Activated CD8-positive, alpha-beta T cell treated with anti-CD3 and anti-CD28 coated beads for 36 hours (primary cell): ENCODE measurements around the gene PTPN12. TPM values are rescaled to one million over a fixed set of nuclear protein-coding genes. Genes with fewer than 3 reads are reported as not detected.
"Not testable (repeated sequence)": the region's sequence is repeated elsewhere in the genome, so short reads cannot be mapped to it uniquely, and the experiment has no call there.

Experiments
- ATAC-seq: fragments of 200-7000 bp; cut with Tn5 transposase; one replicate; pipeline ENCODE4 v1.10.0; 2021; ENCODE audit warnings: mild to moderate bottlenecking, moderate library complexity
- CTCF ChIA-PET: fragments of 350-600 bp; sonication (Branson Sonifier 250); formaldehyde crosslinking; loops from one replicate; lab custom pipeline; 2021; ENCODE audit warnings: antibody characterized with exemption; lab: Charles Lee
- POLR2A ChIA-PET: fragments of 350-600 bp; sonication (Branson Sonifier 250); formaldehyde crosslinking; loops from one replicate; lab custom pipeline; 2021; ENCODE audit warnings: antibody characterized with exemption; lab: Charles Lee
- DNase-seq: peaks from one replicate; pipeline ENCODE4 v3.0.0-alpha.2; 2020
- H3K27ac Mint-ChIP-seq: one replicate; pipeline ENCODE4 v1.8.0; 2021; ENCODE audit warnings: mild to moderate bottlenecking, mixed read lengths
- H3K27me3 Mint-ChIP-seq: one replicate; pipeline ENCODE4 v1.8.0; 2021; ENCODE audit warnings: mixed read lengths
- H3K36me3 Mint-ChIP-seq: one replicate; pipeline ENCODE4 v1.8.0; 2021; ENCODE audit warnings: low read depth, mixed read lengths
- H3K4me1 Mint-ChIP-seq: one replicate; pipeline ENCODE4 v1.8.0; 2021; ENCODE audit warnings: low read depth, mixed read lengths
- H3K4me3 Mint-ChIP-seq: one replicate; pipeline ENCODE4 v1.8.0; 2021; ENCODE audit warnings: mild to moderate bottlenecking, moderate library complexity, mixed read lengths
- H3K9me3 Mint-ChIP-seq: one replicate; pipeline ENCODE4 v1.8.0; 2021; ENCODE audit warnings: mixed read lengths
- intact Hi-C: fragments of 100-400 bp; cut with micrococcal nuclease; formaldehyde crosslinking; loops from one replicate; pipeline ENCODE4 v1.10.0; 2022
- total RNA-seq, 2 experiments: library from RNA; stranded (reverse); gene quantifications; one replicate each; pipeline ENCODE4 v1.2.3, GENCODE V29; 2021
- TF ChIP-seq, protein P1 (sequence below): fragments of 200-600 bp; IDR thresholded peaks from one replicate; pipeline ENCODE4 v1.8.0; 2022; ENCODE audit warnings: antibody characterized with exemption, mild to moderate bottlenecking

The PTPN12 gene
- total RNA-seq, 2 experiments from 2014 or later, result 8.1 to 10.0 TPM

DNA sequence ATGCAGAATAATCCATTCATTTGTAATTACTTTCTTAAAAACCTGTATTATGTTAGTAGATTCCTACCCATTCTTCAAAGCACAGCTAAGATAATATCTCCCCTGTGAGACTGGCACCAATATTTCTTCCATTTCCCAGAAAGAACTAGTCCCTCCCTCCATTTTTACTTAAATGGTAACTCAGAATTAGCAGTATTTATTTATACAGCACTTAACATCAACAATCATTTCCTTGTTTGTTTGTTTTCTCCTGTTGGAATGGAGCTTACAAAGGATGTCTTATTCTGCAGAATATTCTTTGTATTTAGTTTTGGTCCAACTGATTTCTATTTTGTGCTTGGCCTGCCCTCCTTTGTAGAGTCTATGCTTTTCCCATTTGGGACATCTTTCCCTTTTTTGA, 32.1 kb upstream of the PTPN12 start:
- TF ChIP-seq, protein P1, sequence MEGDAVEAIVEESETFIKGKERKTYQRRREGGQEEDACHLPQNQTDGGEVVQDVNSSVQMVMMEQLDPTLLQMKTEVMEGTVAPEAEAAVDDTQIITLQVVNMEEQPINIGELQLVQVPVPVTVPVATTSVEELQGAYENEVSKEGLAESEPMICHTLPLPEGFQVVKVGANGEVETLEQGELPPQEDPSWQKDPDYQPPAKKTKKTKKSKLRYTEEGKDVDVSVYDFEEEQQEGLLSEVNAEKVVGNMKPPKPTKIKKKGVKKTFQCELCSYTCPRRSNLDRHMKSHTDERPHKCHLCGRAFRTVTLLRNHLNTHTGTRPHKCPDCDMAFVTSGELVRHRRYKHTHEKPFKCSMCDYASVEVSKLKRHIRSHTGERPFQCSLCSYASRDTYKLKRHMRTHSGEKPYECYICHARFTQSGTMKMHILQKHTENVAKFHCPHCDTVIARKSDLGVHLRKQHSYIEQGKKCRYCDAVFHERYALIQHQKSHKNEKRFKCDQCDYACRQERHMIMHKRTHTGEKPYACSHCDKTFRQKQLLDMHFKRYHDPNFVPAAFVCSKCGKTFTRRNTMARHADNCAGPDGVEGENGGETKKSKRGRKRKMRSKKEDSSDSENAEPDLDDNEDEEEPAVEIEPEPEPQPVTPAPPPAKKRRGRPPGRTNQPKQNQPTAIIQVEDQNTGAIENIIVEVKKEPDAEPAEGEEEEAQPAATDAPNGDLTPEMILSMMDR, result no peak
- DNase-seq (no peak), ATAC-seq (no peak)
- ChIA-PET POLR2A (no interaction called here), CTCF (no interaction called here)
- Mint-ChIP-seq H3K36me3 (no peaks in the 10 kb centered on the region), H3K27me3 (no peaks in the 10 kb centered on the region), H3K27ac (no peak overlapping the region), H3K9me3 (no peaks in the 10 kb centered on the region), H3K4me1 (no peaks in the 10 kb centered on the region), H3K4me3 (no peak overlapping the region)
- intact Hi-C loops, result no loop called here

GRCh38 chr7:77506899-77507298, 30.2 kb upstream of the PTPN12 start:
- H3K4me1 Mint-ChIP-seq, result no peaks in the 10 kb centered on the region
- no peaks in the 10 kb centered on the region for H3K9me3 Mint-ChIP-seq
- H3K27me3 Mint-ChIP-seq, result peaks cover under 1% of the 10 kb centered on the region
- ATAC-seq (no peak), DNase-seq (no peak)
- TF ChIP-seq, protein P1, result no peak
- H3K27ac Mint-ChIP-seq, result no peak overlapping the region
- CTCF ChIA-PET, result no interaction called here
- H3K4me3 Mint-ChIP-seq, result no peak overlapping the region
- POLR2A ChIA-PET, result no interaction called here
- intact Hi-C loops, result no loop called here
- H3K36me3 Mint-ChIP-seq, result no peaks in the 10 kb centered on the region

GRCh38 chr7:77513002-77513670, 24.0 kb upstream of the PTPN12 start:
- H3K36me3 Mint-ChIP-seq, H3K9me3 Mint-ChIP-seq, POLR2A ChIA-PET, CTCF ChIA-PET, H3K27me3 Mint-ChIP-seq, H3K4me1 Mint-ChIP-seq, ATAC-seq, H3K27ac Mint-ChIP-seq, H3K4me3 Mint-ChIP-seq, intact Hi-C loops, DNase-seq: not testable (repeated sequence)

GRCh38 chr7:77516085-77516484, 21.0 kb upstream of the PTPN12 start:
- CTCF ChIA-PET, result interaction anchor here (1.3 kb wide), 1 partner anchor 244 kb away, joined by 3 read pairs; no protein-coding TSS in a partner anchor
- TF ChIP-seq, protein P1, result no peak

GRCh38 chr7:77520261-77520660, 16.8 kb upstream of the PTPN12 start:
- ChIA-PET POLR2A (no interaction called here), CTCF (interaction anchor here (0.5 kb wide), 1 partner anchor 153 kb away, joined by 3 read pairs; no protein-coding TSS in a partner anchor)
- ATAC-seq, result no peak
- TF ChIP-seq, protein P1, result no peak
- intact Hi-C loops, result no loop called here
- Mint-ChIP-seq H3K9me3 (no peaks in the 10 kb centered on the region), H3K36me3 (no peaks in the 10 kb centered on the region), H3K4me1 (no peaks in the 10 kb centered on the region), H3K27me3 (peaks cover 1% of the 10 kb centered on the region), H3K27ac (no peak overlapping the region), H3K4me3 (no peak overlapping the region)
- DNase-seq, result no peak

More at GRCh38 chr7:77516085-77516484, 21.0 kb upstream of the PTPN12 start:
- no peak for ATAC-seq
- no peak for DNase-seq
- Mint-ChIP-seq H3K9me3 (no peaks in the 10 kb centered on the region), H3K27ac (no peak overlapping the region), H3K27me3 (peaks cover 1% of the 10 kb centered on the region), H3K4me1 (no peaks in the 10 kb centered on the region), H3K4me3 (no peak overlapping the region), H3K36me3 (no peaks in the 10 kb centered on the region)
- POLR2A ChIA-PET, result no interaction called here
- intact Hi-C loops, result no loop called here

DNA sequence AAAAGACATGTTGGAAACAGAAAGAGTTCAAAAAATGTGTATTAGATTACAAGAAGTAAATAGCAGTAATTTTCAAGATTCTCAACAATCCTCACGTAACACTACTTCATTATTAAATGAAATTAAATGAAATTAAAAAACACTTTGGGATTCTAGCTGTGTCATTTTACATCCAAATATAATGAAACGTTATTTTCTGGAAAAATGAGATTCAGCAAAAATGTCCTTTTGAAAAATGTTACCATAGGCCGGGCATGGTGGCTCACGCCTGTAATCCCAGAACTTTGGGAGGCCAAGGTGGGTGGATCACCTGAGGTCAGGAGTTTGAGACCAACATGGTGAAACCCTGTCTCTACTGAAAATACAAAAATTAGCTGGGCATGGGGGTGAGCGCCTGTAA, 15.6 kb upstream of the PTPN12 start:
- ATAC-seq, H3K27ac Mint-ChIP-seq, CTCF ChIA-PET, H3K4me3 Mint-ChIP-seq, H3K9me3 Mint-ChIP-seq, H3K4me1 Mint-ChIP-seq, DNase-seq, intact Hi-C loops, POLR2A ChIA-PET, H3K36me3 Mint-ChIP-seq, H3K27me3 Mint-ChIP-seq: not testable (repeated sequence)
